Coronary artery (tissue), 2 donors: ENCODE results near the gene CRELD1.
"Not testable (repeated sequence)": the region's sequence is repeated elsewhere in the genome, so short reads cannot be mapped to it uniquely, and the experiment has no call there.

Experiments used
- DNase-seq: peaks from one replicate; pipeline ENCODE4 v3.0.0-alpha.2; 2017; ENCODE audit warnings: low spot score
- H3K27ac ChIP-seq, 2 donors: fragments of 200-600 bp; sonication (generic); one replicate each; pipeline ENCODE4 v1.5.1; 2016 to 2019
- H3K4me3 ChIP-seq: fragments of 200-600 bp; sonication (generic); 2 replicates; pipeline ENCODE4 v1.5.1; 2016; ENCODE audit warnings: mild to moderate bottlenecking, moderate library complexity
- CTCF ChIP-seq: fragments of 200-600 bp; sonication (generic); IDR thresholded peaks from one replicate; pipeline ENCODE4 v1.5.1; 2019; ENCODE audit warnings: antibody characterized with exemption

CRELD1 gene

GRCh38 chr3:9937486-9938238 lies 4.0 kb downstream of the CRELD1 start:
- no peak for TF ChIP-seq CTCF
- H3K4me3 ChIP-seq, result no peak overlapping the region
- no peak overlapping the region for H3K27ac ChIP-seq
- DNase-seq, result no peak

GRCh38 chr3:9938966-9939365 lies 5.3 kb downstream of the CRELD1 start:
- H3K4me3 ChIP-seq, result no peak overlapping the region
- no peak for DNase-seq
- TF ChIP-seq CTCF, result no peak
- H3K27ac ChIP-seq, result no peak overlapping the region

GRCh38 chr3:9939906-9940305 lies 6.3 kb downstream of the CRELD1 start:
- not testable (repeated sequence) for H3K27ac ChIP-seq, DNase-seq, H3K4me3 ChIP-seq

- no peak for TF ChIP-seq CTCF
- no peak for DNase-seq
- H3K27ac ChIP-seq, result no peak overlapping the region
- no peak overlapping the region for H3K4me3 ChIP-seq
Observed at GRCh38 chr3:9940746-9941145, 7.1 kb downstream of the CRELD1 start.

GRCh38 chr3:9942164-9942563 lies 8.5 kb downstream of the CRELD1 start:
- no peak for TF ChIP-seq CTCF
- H3K27ac ChIP-seq, result no peak overlapping the region
- H3K4me3 ChIP-seq, result no peak overlapping the region
- DNase-seq, result no peak

GRCh38 chr3:9942934-9943690 lies 9.5 kb downstream of the CRELD1 start:
- Histone ChIP-seq H3K27ac (no peak overlapping the region), H3K4me3 (no peak overlapping the region)
- DNase-seq, result no peak
- TF ChIP-seq CTCF, result no peak

- DNase-seq, result no peak
Observed at GRCh38 chr3:9944271-9944670, 10.6 kb downstream of the CRELD1 start.

More at GRCh38 chr3:9944271-9944670, 10.6 kb downstream of the CRELD1 start:
- Histone ChIP-seq H3K27ac (no peak overlapping the region), H3K4me3 (no peak overlapping the region)
- no peak for TF ChIP-seq CTCF
